Rectal smooth muscle tissue (tissue), 1 donor: Measurements from ENCODE around the gene XG.
"Not testable (repeated sequence)": the region's sequence is repeated elsewhere in the genome, so short reads cannot be mapped to it uniquely, and the experiment has no call there.

Source experiments
- H3K27ac ChIP-seq: one replicate; pipeline ENCODE4 v1.7.0; 2013; ENCODE audit warnings: low read depth, low read length, inconsistent platforms
- H3K27me3 ChIP-seq: one replicate; pipeline ENCODE4 v1.7.0; 2013; ENCODE audit warnings: low read length; ENCODE audit not compliant: control insufficient read depth, insufficient read depth
- H3K36me3 ChIP-seq: one replicate; pipeline ENCODE4 v1.7.0; 2013; ENCODE audit warnings: low read length; ENCODE audit not compliant: control insufficient read depth, insufficient read depth
- H3K4me1 ChIP-seq: one replicate; pipeline ENCODE4 v1.7.0; 2013; ENCODE audit warnings: low read length; ENCODE audit not compliant: control insufficient read depth, insufficient read depth
- H3K4me3 ChIP-seq: one replicate; pipeline ENCODE4 v1.7.0; 2013; ENCODE audit warnings: low read length
- H3K9ac ChIP-seq: one replicate; pipeline ENCODE4 v1.7.0; 2013; ENCODE audit warnings: low read length

Gene XG

GRCh38 chrX:2751874-2752300, at the start of gene XG:
Gene XG, plus strand, starts transcription at chrX:2752040. Its CDS starts 235 bp downstream, at chrX:2752275.
- H3K4me1 ChIP-seq, H3K27ac ChIP-seq, H3K9ac ChIP-seq, H3K4me3 ChIP-seq, H3K27me3 ChIP-seq, H3K36me3 ChIP-seq: not testable (repeated sequence)

GRCh38 chrX:2703991-2704369, 47.9 kb upstream of the XG start:
- H3K9ac ChIP-seq, result no peak overlapping the region
- no peaks in the 10 kb centered on the region for H3K27me3 ChIP-seq
- H3K4me3 ChIP-seq, result no peak overlapping the region
- H3K36me3 ChIP-seq, result no peaks in the 10 kb centered on the region
- peaks cover 48% of the 10 kb centered on the region for H3K4me1 ChIP-seq
- H3K27ac ChIP-seq, result peak overlapping the region; percentile 67

GRCh38 chrX:2705046-2705832, 46.6 kb upstream of the XG start:
- no peak overlapping the region for H3K9ac ChIP-seq

GRCh38 chrX:2707334-2707760, 44.5 kb upstream of the XG start:
- Histone ChIP-seq H3K27ac (no peak overlapping the region), H3K9ac (no peak overlapping the region), H3K27me3 (no peaks in the 10 kb centered on the region), H3K4me1 (peaks cover 50% of the 10 kb centered on the region), H3K36me3 (no peaks in the 10 kb centered on the region), H3K4me3 (peak overlapping the region; percentile 24)

More at GRCh38 chrX:2705046-2705832, 46.6 kb upstream of the XG start:
- Histone ChIP-seq H3K27me3 (no peaks in the 10 kb centered on the region), H3K4me1 (peaks cover 56% of the 10 kb centered on the region), H3K4me3 (no peak overlapping the region), H3K36me3 (no peaks in the 10 kb centered on the region), H3K27ac (peak overlapping the region; percentile 67)

- H3K4me1 ChIP-seq, result peaks cover 50% of the 10 kb centered on the region
- no peak overlapping the region for H3K9ac ChIP-seq
- no peaks in the 10 kb centered on the region for H3K27me3 ChIP-seq
- no peak overlapping the region for H3K4me3 ChIP-seq
- H3K27ac ChIP-seq, result peak overlapping the region; percentile 1
- H3K36me3 ChIP-seq, result no peaks in the 10 kb centered on the region
These were observed 43.8 kb upstream of the XG start for GRCh38 chrX:2708021-2708420.

- Histone ChIP-seq H3K4me3 (no peak overlapping the region), H3K4me1 (peaks cover 45% of the 10 kb centered on the region), H3K27me3 (no peaks in the 10 kb centered on the region), H3K36me3 (no peaks in the 10 kb centered on the region), H3K27ac (no peak overlapping the region), H3K9ac (no peak overlapping the region)
These were observed 43.1 kb upstream of the XG start for GRCh38 chrX:2708592-2709188.

GRCh38 chrX:2709556-2709955, 42.3 kb upstream of the XG start:
- Histone ChIP-seq H3K4me3 (peak overlapping the region; percentile 41), H3K36me3 (no peaks in the 10 kb centered on the region), H3K4me1 (peaks cover 38% of the 10 kb centered on the region), H3K27me3 (no peaks in the 10 kb centered on the region), H3K27ac (peak overlapping the region; percentile 76), H3K9ac (no peak overlapping the region)

- no peaks in the 10 kb centered on the region for H3K36me3 ChIP-seq
- H3K27ac ChIP-seq, result peak overlapping the region; percentile 76
- H3K4me3 ChIP-seq, result peak overlapping the region; percentile 41
- H3K27me3 ChIP-seq, result no peaks in the 10 kb centered on the region
- H3K4me1 ChIP-seq, result peaks cover 33% of the 10 kb centered on the region
- no peak overlapping the region for H3K9ac ChIP-seq
These were observed 41.6 kb upstream of the XG start for GRCh38 chrX:2710041-2710840.

- no peak overlapping the region for H3K4me3 ChIP-seq
- H3K36me3 ChIP-seq, result peaks cover 4% of the 10 kb centered on the region
- no peaks in the 10 kb centered on the region for H3K27me3 ChIP-seq
- no peak overlapping the region for H3K27ac ChIP-seq
- H3K4me1 ChIP-seq, result peaks cover 25% of the 10 kb centered on the region
- no peak overlapping the region for H3K9ac ChIP-seq
These were observed 40.4 kb upstream of the XG start for GRCh38 chrX:2711441-2711840.

- H3K4me1 ChIP-seq, result peaks cover 19% of the 10 kb centered on the region
- H3K4me3 ChIP-seq, result no peak overlapping the region
- H3K27me3 ChIP-seq, result no peaks in the 10 kb centered on the region
- no peak overlapping the region for H3K27ac ChIP-seq
- H3K36me3 ChIP-seq, result peaks cover 5% of the 10 kb centered on the region
- H3K9ac ChIP-seq, result no peak overlapping the region
These were observed 39.4 kb upstream of the XG start for GRCh38 chrX:2712428-2712827.

GRCh38 chrX:2712890-2713840, 38.7 kb upstream of the XG start:
- Histone ChIP-seq H3K4me1 (peaks cover 11% of the 10 kb centered on the region), H3K9ac (no peak overlapping the region), H3K27ac (no peak overlapping the region), H3K27me3 (no peaks in the 10 kb centered on the region), H3K4me3 (no peak overlapping the region), H3K36me3 (peaks cover 5% of the 10 kb centered on the region)
